22Rv1 (cell line): ENCODE measurements around the gene SFXN5.

Experiments
- H3K27ac ChIP-seq: fragments of 450-650 bp; 2 replicates; pipeline ENCODE4 v1.5.1; 2017
- CTCF ChIP-seq: fragments of 450-650 bp; IDR thresholded peaks from 2 replicates; pipeline ENCODE4 v1.5.1; 2017; ENCODE audit warnings: mild to moderate bottlenecking
- ZFX ChIP-seq: fragments of 450-650 bp; IDR thresholded peaks from 2 replicates; pipeline ENCODE4 v1.6.1; 2017; ENCODE audit warnings: antibody characterized with exemption, borderline replicate concordance

The SFXN5 gene

GRCh38 chr2:72995430-72996116 lies 75.9 kb downstream of the SFXN5 start:
- no peak for TF ChIP-seq CTCF
- TF ChIP-seq ZFX, result no peak

GRCh38 chr2:72994991-72995380 lies 76.5 kb downstream of the SFXN5 start:
- H3K27ac ChIP-seq, result no peak overlapping the region
- TF ChIP-seq ZFX, result no peak
- no peak for TF ChIP-seq CTCF

More at GRCh38 chr2:72995430-72996116, 75.9 kb downstream of the SFXN5 start:
- no peak overlapping the region for H3K27ac ChIP-seq

- TF ChIP-seq CTCF (no peak), ZFX (no peak)
- no peak overlapping the region for H3K27ac ChIP-seq
Measured at GRCh38 chr2:72994282-72994990, 77.1 kb downstream of the SFXN5 start.

GRCh38 chr2:72993933-72994280 lies 77.6 kb downstream of the SFXN5 start:
- H3K27ac ChIP-seq, result no peak overlapping the region

GRCh38 chr2:72993147-72993932 lies 78.2 kb downstream of the SFXN5 start:
- TF ChIP-seq ZFX (no peak), CTCF (peak; percentile 85)
- no peak overlapping the region for H3K27ac ChIP-seq

More at GRCh38 chr2:72993933-72994280, 77.6 kb downstream of the SFXN5 start:
- no peak for TF ChIP-seq ZFX
- TF ChIP-seq CTCF, result no peak

- no peak for TF ChIP-seq CTCF
- TF ChIP-seq ZFX, result no peak
- no peak overlapping the region for H3K27ac ChIP-seq
Measured at GRCh38 chr2:72992734-72993102, 78.8 kb downstream of the SFXN5 start.
